ENCODE data around the gene IL12RB2. TPM values are rescaled to one million over a fixed set of nuclear protein-coding genes. Genes with fewer than 3 reads are reported as not detected.

The IL12RB2 gene
- polyA plus RNA-seq, 1 experiment = not detected

GRCh38 chr1:67280696-67281095, 27.0 kb upstream of the IL12RB2 start:
- ChIA-PET CTCF (no interaction called here), POLR2A (no interaction called here)
- no peaks in the 10 kb centered on the region for H3K27me3 ChIP-seq (ENCODE audit: control insufficient read depth, insufficient read depth, low read length)
- no peak for DNase-seq (ENCODE audit: low read depth)
- no peaks in the 10 kb centered on the region for H3K36me3 ChIP-seq (ENCODE audit: control insufficient read depth, insufficient read depth, low read length)
- no peak overlapping the region for H3K4me3 ChIP-seq (ENCODE audit: low read depth, low read length)
- no peak for TF ChIP-seq CTCF (IDR thresholded peaks at IDR 0.05; ENCODE audit: insufficient read depth, low read depth, low read length)

GRCh38 chr1:67281244-67281643, 26.4 kb upstream of the IL12RB2 start:
- Histone ChIP-seq H3K36me3 (ENCODE audit: control insufficient read depth, insufficient read depth, low read length) (no peaks in the 10 kb centered on the region), H3K27me3 (ENCODE audit: control insufficient read depth, insufficient read depth, low read length) (no peaks in the 10 kb centered on the region), H3K4me3 (ENCODE audit: low read depth, low read length) (no peak overlapping the region)
- no peak for DNase-seq (ENCODE audit: low read depth)
- ChIA-PET CTCF (no interaction called here), POLR2A (no interaction called here)
- no peak for TF ChIP-seq CTCF (IDR thresholded peaks at IDR 0.05; ENCODE audit: insufficient read depth, low read depth, low read length)

- no peaks in the 10 kb centered on the region for H3K36me3 ChIP-seq (ENCODE audit: control insufficient read depth, insufficient read depth, low read length)
- no peaks in the 10 kb centered on the region for H3K27me3 ChIP-seq (ENCODE audit: control insufficient read depth, insufficient read depth, low read length)
- no peak for TF ChIP-seq CTCF (IDR thresholded peaks at IDR 0.05; ENCODE audit: insufficient read depth, low read depth, low read length)
- H3K4me3 ChIP-seq (ENCODE audit: low read depth, low read length) = no peak overlapping the region
- DNase-seq (ENCODE audit: low read depth) = no peak
- CTCF ChIA-PET = interaction anchor here (1.0 kb wide), 1 partner anchor 73 kb away, joined by 3 read pairs; no protein-coding TSS in a partner anchor
- POLR2A ChIA-PET = no interaction called here
Observed at GRCh38 chr1:67285780-67286488, 21.7 kb upstream of the IL12RB2 start.

GRCh38 chr1:67290236-67290635, 17.4 kb upstream of the IL12RB2 start:
- ChIA-PET POLR2A (no interaction called here), CTCF (no interaction called here)
- DNase-seq (ENCODE audit: low read depth) = no peak
- TF ChIP-seq CTCF (IDR thresholded peaks at IDR 0.05; ENCODE audit: insufficient read depth, low read depth, low read length) = no peak
- no peak overlapping the region for H3K4me3 ChIP-seq (ENCODE audit: low read depth, low read length)
- no peaks in the 10 kb centered on the region for H3K36me3 ChIP-seq (ENCODE audit: control insufficient read depth, insufficient read depth, low read length)
- no peaks in the 10 kb centered on the region for H3K27me3 ChIP-seq (ENCODE audit: control insufficient read depth, insufficient read depth, low read length)

- CTCF ChIA-PET = no interaction called here
- no peak for DNase-seq (ENCODE audit: low read depth)
- H3K4me3 ChIP-seq (ENCODE audit: low read depth, low read length) = no peak overlapping the region
- no peak for TF ChIP-seq CTCF (IDR thresholded peaks at IDR 0.05; ENCODE audit: insufficient read depth, low read depth, low read length)
- H3K27me3 ChIP-seq (ENCODE audit: control insufficient read depth, insufficient read depth, low read length) = no peaks in the 10 kb centered on the region
- H3K36me3 ChIP-seq (ENCODE audit: control insufficient read depth, insufficient read depth, low read length) = no peaks in the 10 kb centered on the region
- POLR2A ChIA-PET = no interaction called here
Observed at GRCh38 chr1:67294836-67295617, 12.6 kb upstream of the IL12RB2 start.
